Activated CD4-positive, alpha-beta T cell treated with anti-CD3 and anti-CD28 coated beads, Interleukin-2, amount 50 U/mL, for 16 hours (primary cell): ENCODE data around the gene TMEM236.
A peak's percentile ranks its signal among the peaks of the same experiment; 100 is the strongest.

Experiments
- DNase-seq: peaks from one replicate; pipeline ENCODE4 v3.0.0-alpha.2; 2020

Gene TMEM236

GRCh38 chr10:17742918-17743317 lies 9.1 kb upstream of the TMEM236 start:
- peak; percentile 71 for DNase-seq

GRCh38 chr10:17743437-17743836 lies 8.6 kb upstream of the TMEM236 start:
- DNase-seq: no peak

GRCh38 chr10:17744341-17744861 lies 7.6 kb upstream of the TMEM236 start:
- DNase-seq: no peak

GRCh38 chr10:17747883-17748550 lies 4.0 kb upstream of the TMEM236 start:
- no peak for DNase-seq

- DNase-seq: no peak
Observed at GRCh38 chr10:17749890-17750289, 2.1 kb upstream of the TMEM236 start.

GRCh38 chr10:17756557-17757217 lies 4.7 kb downstream of the TMEM236 start:
- DNase-seq: peak; percentile 21

GRCh38 chr10:17758200-17758599 lies 6.2 kb downstream of the TMEM236 start:
- no peak for DNase-seq

GRCh38 chr10:17758896-17759295 lies 6.9 kb downstream of the TMEM236 start:
- no peak for DNase-seq

GRCh38 chr10:17764142-17764541 lies 12.1 kb downstream of the TMEM236 start:
- DNase-seq: no peak

- DNase-seq: no peak
Observed at GRCh38 chr10:17765602-17766001, 13.6 kb downstream of the TMEM236 start.

GRCh38 chr10:17766731-17767130 lies 14.7 kb downstream of the TMEM236 start:
- DNase-seq: no peak

GRCh38 chr10:17768496-17768895 lies 16.5 kb downstream of the TMEM236 start:
- no peak for DNase-seq

- DNase-seq: no peak
Observed at GRCh38 chr10:17768957-17769356, 17.0 kb downstream of the TMEM236 start.

GRCh38 chr10:17771017-17771416 lies 19.0 kb downstream of the TMEM236 start:
- DNase-seq: no peak

- no peak for DNase-seq
Observed at GRCh38 chr10:17779784-17780183, 27.8 kb downstream of the TMEM236 start.

- no peak for DNase-seq
Observed at GRCh38 chr10:17780727-17781126, 28.7 kb downstream of the TMEM236 start.

- DNase-seq: no peak
Observed at GRCh38 chr10:17781856-17782255, 29.9 kb downstream of the TMEM236 start.

GRCh38 chr10:17782921-17783665 lies 31.1 kb downstream of the TMEM236 start:
- DNase-seq: no peak

- no peak for DNase-seq
Observed at GRCh38 chr10:17783751-17784150, 31.8 kb downstream of the TMEM236 start.

GRCh38 chr10:17784688-17785087 lies 32.7 kb downstream of the TMEM236 start:
- DNase-seq: no peak

GRCh38 chr10:17785276-17785930 lies 33.4 kb downstream of the TMEM236 start:
- DNase-seq: no peak

- no peak for DNase-seq
Observed at GRCh38 chr10:17787087-17787961, 35.3 kb downstream of the TMEM236 start.
